Gastroesophageal sphincter (tissue), 3 donors: ENCODE measurements around the gene TMIGD1.

Source experiments
- POLR2A ChIP-seq, 2 donors: fragments of 450-650 bp; IDR thresholded peaks; one replicate each; pipeline ENCODE4 v1.6.1; 2017; ENCODE audit warnings: antibody characterized with exemption in 2 of 2, mild to moderate bottlenecking in 2 of 2, moderate library complexity in 1 of 2
- POLR2AphosphoS5 ChIP-seq: sonication (generic); formaldehyde crosslinking; IDR thresholded peaks from one replicate; pipeline ENCODE4 v1.6.1; 2017; ENCODE audit warnings: antibody characterized with exemption
- TF ChIP-seq, protein P1 (sequence below), 4 experiments: fragments of 200-600 bp in 2 of 4; fragments of 450-650 bp in 2 of 4; sonication (generic) in 1 of 4; IDR thresholded peaks; one replicate each; pipeline ENCODE4 v1.5.1; 2017 to 2019; ENCODE audit warnings: antibody characterized with exemption in 4 of 4, mild to moderate bottlenecking in 2 of 4, moderate library complexity in 2 of 4

- peak; percentile 76 for TF ChIP-seq POLR2AphosphoS5
- TF ChIP-seq POLR2A (IDR thresholded peaks at IDR 0.05), result peak; percentile 93 to 94
- TF ChIP-seq, protein P1, sequence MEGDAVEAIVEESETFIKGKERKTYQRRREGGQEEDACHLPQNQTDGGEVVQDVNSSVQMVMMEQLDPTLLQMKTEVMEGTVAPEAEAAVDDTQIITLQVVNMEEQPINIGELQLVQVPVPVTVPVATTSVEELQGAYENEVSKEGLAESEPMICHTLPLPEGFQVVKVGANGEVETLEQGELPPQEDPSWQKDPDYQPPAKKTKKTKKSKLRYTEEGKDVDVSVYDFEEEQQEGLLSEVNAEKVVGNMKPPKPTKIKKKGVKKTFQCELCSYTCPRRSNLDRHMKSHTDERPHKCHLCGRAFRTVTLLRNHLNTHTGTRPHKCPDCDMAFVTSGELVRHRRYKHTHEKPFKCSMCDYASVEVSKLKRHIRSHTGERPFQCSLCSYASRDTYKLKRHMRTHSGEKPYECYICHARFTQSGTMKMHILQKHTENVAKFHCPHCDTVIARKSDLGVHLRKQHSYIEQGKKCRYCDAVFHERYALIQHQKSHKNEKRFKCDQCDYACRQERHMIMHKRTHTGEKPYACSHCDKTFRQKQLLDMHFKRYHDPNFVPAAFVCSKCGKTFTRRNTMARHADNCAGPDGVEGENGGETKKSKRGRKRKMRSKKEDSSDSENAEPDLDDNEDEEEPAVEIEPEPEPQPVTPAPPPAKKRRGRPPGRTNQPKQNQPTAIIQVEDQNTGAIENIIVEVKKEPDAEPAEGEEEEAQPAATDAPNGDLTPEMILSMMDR (IDR thresholded peaks at IDR 0.05), result peak in 2 of 4 experiments; percentile 15 to 27
Observed at GRCh38 chr17:30378825-30379302, 45.0 kb upstream of the TMIGD1 start, which contains the start of gene CPD.
